ENCODE results near the gene DOCK8.

Gene DOCK8

GRCh38 chr9:270657-271237 is 56.1 kb downstream of the DOCK8 start:
- DNase-seq, result no peak

GRCh38 chr9:272251-273213 is 57.9 kb downstream of the DOCK8 start:
- peak; percentile 69 to 74 for DNase-seq

- peak in 1 of 2 donors; percentile 33 for DNase-seq
These were observed 59.7 kb downstream of the DOCK8 start for GRCh38 chr9:274406-274805.

GRCh38 chr9:277601-278295 is 63.1 kb downstream of the DOCK8 start:
- no peak for DNase-seq

- DNase-seq, result peak; percentile 42
These were observed 64.0 kb downstream of the DOCK8 start for GRCh38 chr9:278651-279050.

GRCh38 chr9:279674-280073 is 65.0 kb downstream of the DOCK8 start:
- DNase-seq, result no peak

- DNase-seq, result no peak
These were observed 67.3 kb downstream of the DOCK8 start for GRCh38 chr9:281741-282645.

GRCh38 chr9:286071-286740 is 71.5 kb downstream of the DOCK8 start:
- no peak for DNase-seq

GRCh38 chr9:289121-289520 is 74.5 kb downstream of the DOCK8 start:
- no peak for DNase-seq

- no peak for DNase-seq
These were observed 78.2 kb downstream of the DOCK8 start for GRCh38 chr9:292915-293314.

GRCh38 chr9:295576-295975 is 80.9 kb downstream of the DOCK8 start:
- no peak for DNase-seq

GRCh38 chr9:296411-296810 is 81.7 kb downstream of the DOCK8 start:
- no peak for DNase-seq

GRCh38 chr9:297104-297972 is 82.7 kb downstream of the DOCK8 start:
- DNase-seq, result no peak

GRCh38 chr9:303502-303901 is 88.8 kb downstream of the DOCK8 start:
- DNase-seq, result no peak

- DNase-seq, result no peak
These were observed 89.4 kb downstream of the DOCK8 start for GRCh38 chr9:304106-304505.

GRCh38 chr9:304519-305185 is 90.0 kb downstream of the DOCK8 start:
- DNase-seq, result no peak

- DNase-seq, result peak; percentile 40 to 62
These were observed 92.2 kb downstream of the DOCK8 start for GRCh38 chr9:306907-307306.

- no peak for DNase-seq
These were observed 97.2 kb downstream of the DOCK8 start for GRCh38 chr9:311841-312240.

GRCh38 chr9:312596-313320 is 98.1 kb downstream of the DOCK8 start:
- no peak for DNase-seq
